ENCODE data around the gene PLET1.

Gene PLET1

GRCh38 chr11:112266410-112266778 is 5.7 kb upstream of the PLET1 start:
- no peak for DNase-seq (ENCODE audit: low read depth)
- no peak overlapping the region for H3K4me3 ChIP-seq (ENCODE audit: low read length)
- no peak for TF ChIP-seq CTCF (conservative IDR thresholded peaks at IDR 0.05; ENCODE audit: low read length)

GRCh38 chr11:112265659-112266409 is 5.2 kb upstream of the PLET1 start:
- no peak overlapping the region for H3K4me3 ChIP-seq (ENCODE audit: low read length)
- no peak for TF ChIP-seq CTCF (conservative IDR thresholded peaks at IDR 0.05; ENCODE audit: low read length)
- peak; percentile 81 for DNase-seq (ENCODE audit: low read depth)

DNA sequence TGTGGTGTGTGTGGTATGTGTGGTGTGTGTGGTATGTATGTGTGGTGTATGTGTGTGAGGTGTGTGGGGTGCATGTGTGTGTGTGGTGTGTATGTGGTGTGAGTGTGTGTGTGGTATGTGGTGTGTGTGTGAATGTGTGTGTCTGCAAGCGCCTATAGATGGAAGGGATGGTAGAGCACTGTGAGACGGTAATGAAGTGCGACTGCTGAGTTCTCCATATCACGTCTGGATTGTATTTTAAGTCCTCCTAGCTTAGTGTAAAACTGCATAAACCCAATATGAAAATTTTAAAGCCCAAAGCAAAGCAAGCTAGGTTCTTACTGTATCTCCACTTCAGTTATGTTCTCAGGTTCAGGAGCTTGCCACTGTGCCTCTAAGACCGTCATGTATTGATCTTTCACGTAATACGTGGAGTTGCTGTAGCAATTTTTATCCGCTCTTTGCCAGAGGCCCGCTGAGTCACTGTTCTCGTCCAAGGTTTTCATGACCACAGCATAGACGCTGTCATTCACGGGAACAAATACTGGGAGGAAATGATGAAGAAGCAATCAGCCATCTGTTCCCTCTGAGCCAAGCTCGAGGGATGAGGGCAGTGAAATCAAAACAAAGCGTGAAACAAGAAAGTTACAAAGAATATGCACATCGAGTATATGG is 5.5 kb downstream of the PLET1 start:
- H3K4me3 ChIP-seq (ENCODE audit: low read length), result no peak overlapping the region
- no peak for TF ChIP-seq CTCF (conservative IDR thresholded peaks at IDR 0.05; ENCODE audit: low read length)
- DNase-seq (ENCODE audit: low read depth), result peak; percentile 61

GRCh38 chr11:112253605-112254242 is 6.9 kb downstream of the PLET1 start:
- no peak for DNase-seq (ENCODE audit: low read depth)
- no peak for TF ChIP-seq CTCF (conservative IDR thresholded peaks at IDR 0.05; ENCODE audit: low read length)

DNA sequence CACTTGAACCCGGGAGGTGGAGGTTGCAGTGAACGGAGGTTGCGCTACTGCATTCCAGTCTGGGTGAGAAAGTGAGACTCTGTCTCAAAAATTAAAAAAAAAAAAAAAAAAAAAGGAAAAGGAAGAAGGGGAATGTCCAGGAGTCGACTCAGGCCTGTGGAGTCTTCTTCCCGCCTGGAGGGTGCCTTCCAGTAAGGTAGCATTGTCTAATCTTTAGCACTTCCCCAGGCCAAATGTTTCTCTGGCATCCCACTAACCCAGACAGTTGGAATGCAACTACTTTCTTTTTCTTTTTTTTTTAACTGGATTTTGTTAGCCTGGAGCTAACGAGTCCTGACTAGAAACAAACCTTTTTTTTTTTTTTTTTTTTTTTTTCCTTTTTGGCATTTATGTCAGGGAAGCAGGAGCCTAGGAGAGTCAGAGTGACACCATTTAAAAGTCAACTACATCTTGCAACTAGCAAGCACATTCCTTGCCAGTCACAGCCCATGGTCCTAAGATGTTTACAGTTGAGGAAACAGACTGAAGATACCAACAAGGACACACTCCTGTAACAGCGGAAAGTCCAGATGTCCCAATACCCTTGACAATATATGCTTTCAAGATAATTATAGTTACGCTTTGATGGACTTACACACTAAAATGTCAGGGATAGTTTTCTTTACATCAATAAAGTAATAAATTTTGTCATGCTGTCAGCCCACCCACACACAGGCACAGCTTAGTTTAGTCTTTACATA is 10.6 kb downstream of the PLET1 start:
- DNase-seq (ENCODE audit: low read depth), result peak; percentile 39
- TF ChIP-seq CTCF (conservative IDR thresholded peaks at IDR 0.05; ENCODE audit: low read length), result no peak

More at GRCh38 chr11:112253605-112254242, 6.9 kb downstream of the PLET1 start:
- no peak overlapping the region for H3K4me3 ChIP-seq (ENCODE audit: low read length)

GRCh38 chr11:112248201-112248600 is 12.5 kb downstream of the PLET1 start:
- no peak for TF ChIP-seq CTCF (conservative IDR thresholded peaks at IDR 0.05; ENCODE audit: low read length)
- no peak overlapping the region for H3K4me3 ChIP-seq (ENCODE audit: low read length)
- DNase-seq (ENCODE audit: low read depth), result peak; percentile 34

More for the DNA sequence above, 10.6 kb downstream of the PLET1 start:
- H3K4me3 ChIP-seq (ENCODE audit: low read length), result no peak overlapping the region

All from AG10803 (cell line).